GM21515 (cell line): ENCODE results near the gene FADD.

Experiments
- ATAC-seq: cut with Tn5 transposase; IDR thresholded peaks from one replicate; pipeline ENCODE4 v1.9.1; 2021; ENCODE audit not compliant: unreplicated experiment

The FADD gene, protein sequence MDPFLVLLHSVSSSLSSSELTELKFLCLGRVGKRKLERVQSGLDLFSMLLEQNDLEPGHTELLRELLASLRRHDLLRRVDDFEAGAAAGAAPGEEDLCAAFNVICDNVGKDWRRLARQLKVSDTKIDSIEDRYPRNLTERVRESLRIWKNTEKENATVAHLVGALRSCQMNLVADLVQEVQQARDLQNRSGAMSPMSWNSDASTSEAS

DNA sequence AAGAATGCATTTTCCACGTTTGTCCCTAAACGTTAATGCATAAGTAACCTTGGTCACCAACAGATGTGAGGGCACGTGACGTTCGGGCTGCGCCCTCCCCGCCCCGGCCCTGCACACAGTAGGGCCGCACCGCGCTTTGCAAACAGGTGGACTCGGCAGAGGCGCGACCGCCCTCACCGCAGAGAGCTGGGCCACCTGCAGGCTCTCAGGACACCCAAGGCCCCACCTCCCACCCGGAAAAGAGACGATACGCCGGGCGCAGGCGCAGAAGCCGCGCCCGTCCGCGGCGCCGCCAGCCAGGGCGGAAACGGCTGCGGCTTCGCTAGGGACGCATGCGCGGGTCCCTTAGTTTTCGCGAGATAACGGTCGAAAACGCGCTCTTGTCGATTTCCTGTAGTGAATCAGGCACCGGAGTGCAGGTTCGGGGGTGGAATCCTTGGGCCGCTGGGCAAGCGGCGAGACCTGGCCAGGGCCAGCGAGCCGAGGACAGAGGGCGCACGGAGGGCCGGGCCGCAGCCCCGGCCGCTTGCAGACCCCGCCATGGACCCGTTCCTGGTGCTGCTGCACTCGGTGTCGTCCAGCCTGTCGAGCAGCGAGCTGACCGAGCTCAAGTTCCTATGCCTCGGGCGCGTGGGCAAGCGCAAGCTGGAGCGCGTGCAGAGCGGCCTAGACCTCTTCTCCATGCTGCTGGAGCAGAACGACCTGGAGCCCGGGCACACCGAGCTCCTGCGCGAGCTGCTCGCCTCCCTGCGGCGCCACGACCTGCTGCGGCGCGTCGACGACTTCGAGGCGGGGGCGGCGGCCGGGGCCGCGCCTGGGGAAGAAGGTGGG lies at the start of gene FADD:
Gene FADD, plus strand, starts transcription at position 377 of the 831 bp plus-strand sequence. Its CDS starts 164 bp downstream, at position 541.
- peak; percentile 71 for ATAC-seq

DNA sequence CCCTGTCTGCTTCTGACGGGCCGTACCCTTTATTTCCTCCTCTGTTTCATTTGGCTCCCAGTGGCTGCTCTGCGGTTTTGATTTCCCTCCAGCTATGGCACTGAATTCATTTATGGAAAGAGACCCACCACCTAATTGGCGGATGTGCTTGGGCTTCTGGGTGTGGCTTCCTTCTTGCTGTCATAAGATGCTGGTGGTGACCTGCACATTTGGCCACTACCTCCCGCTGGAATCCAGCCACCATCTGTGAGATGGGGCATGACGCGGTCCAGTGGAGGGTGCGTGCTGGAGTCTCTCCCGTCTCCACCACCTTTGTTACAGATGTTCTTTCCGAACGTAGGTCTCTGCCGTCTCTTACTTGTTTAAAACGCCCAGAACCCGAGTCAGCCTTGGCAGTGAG lies 47.7 kb upstream of the FADD start:
- no peak for ATAC-seq

DNA sequence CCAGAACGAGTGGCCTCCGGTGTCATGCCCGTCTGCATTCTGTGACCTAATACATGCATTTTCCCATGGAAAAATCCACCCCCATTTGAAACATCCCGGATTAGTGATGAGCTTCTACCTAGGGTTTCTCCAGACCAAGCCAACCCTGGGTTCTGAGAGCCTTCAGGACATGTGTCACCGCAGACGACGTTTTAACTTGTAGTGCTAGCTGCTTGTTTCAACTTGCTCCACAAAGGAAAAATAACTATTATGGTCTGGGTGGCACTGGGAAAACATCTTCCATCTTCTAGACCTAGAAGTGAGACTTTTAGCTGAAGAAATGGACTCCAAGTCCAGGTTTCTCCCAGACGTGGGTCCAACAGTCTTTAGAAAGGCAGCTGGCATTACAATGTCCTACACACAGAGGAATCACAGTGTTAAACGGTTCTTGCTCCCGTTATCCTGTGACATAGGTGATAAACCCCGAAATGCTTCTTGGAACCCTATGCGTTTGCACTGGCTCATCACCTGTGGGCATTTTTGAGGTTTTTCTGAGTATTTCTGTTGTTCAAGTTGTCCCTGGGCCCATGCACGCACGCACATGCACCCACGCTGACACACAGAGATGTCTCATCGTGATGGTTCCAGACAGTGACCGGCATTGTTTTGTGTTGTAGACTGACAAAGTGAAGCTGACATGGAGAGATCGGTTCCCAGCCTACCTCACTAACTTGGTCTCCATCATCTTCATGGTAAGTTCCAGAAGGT lies 46.6 kb upstream of the FADD start:
- ATAC-seq, result no peak

DNA sequence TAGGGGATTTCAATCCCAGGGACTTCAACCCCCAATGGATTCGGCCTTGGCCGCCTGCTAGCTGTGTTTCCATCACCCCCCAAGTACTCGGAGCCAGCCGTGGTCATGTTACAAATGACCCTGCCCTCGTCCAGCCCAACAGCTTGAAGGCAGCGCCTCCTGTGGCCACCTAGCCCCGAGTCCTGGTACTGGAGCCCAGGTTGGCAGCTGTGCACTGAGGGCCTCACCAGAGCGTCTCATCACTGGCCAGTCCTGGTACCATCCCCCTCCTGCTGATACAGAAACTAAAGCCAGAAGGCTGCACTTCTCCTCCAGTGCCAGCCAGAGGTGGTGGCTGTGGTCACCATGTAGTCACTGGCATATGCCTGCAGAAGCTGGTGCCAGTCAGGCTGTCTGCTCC lies 44.9 kb upstream of the FADD start:
- ATAC-seq, result no peak

DNA sequence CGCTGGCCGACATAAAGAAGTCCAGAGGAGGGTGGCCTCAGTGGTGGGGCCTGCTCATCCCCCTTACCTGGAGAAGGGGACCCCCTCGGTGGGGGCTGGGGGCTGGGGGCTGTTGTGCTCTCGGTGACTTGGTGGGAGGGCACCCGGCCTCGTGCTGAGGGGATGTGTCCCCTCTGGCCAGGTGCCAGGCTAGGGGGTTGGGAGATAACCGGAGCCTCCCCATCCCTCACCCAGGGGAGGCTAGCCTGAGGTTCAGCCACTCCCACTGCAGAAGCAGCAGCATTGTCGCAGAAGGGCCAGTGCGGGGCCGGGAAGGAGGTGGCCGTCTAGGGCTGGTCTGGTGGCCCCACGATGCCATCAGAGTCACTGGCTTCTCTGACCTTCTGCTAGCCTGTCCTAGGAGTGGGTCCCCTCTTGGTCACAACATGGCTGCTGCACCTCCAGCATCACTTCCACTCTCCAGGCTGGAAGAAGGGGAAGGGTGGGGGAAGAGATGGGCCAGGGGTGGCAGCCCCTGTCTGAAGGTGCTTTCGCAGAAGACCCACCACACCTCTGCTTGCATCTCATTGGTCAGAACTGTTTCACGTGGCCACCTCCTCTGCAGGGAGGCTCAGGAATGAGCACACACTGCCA lies 44.2 kb upstream of the FADD start:
- ATAC-seq, result no peak

DNA sequence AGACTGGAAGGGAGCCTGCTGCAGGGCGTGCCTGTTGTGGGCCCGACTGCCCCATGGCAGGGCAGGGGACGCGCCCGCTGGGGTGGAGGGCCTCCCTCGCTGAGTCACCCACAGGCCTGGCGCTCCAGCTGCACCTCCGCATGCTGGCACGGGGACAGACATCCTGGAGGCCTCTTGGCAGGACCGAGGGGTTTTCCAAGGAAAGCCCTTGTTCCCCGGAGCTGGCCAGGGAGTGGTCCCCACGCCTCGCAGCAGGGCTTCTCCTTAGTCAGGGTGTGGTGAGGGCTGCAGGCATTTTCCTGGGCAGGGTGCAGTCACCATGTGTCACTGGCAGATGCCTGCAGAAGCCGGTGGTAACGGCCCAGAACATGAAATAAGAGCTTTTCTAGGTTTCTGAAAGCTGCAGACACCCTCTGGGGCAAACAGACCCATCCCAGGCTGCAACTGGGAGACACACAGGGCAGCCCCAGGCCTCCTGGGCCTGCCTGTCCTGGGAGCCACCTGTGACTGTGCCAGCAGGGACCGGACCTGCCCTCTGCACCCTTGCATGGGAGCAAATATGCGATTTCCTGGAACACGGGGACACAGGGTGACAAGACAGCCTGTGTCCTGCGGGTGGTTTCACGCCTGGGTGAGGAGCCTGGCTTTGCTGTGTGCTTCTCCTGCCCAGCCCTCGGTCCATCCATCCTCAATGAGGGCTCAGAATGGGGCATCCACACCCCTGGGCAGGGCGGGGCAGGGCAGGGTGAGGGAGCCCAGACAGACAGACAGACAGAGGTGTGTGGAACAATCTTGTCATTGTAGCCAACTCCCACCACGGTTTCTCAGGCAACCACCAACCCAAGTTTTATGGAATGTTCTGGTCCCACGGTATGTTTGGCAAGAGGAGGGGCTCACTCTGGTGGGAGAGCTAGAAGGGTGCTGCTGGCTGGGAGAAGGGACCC lies 43.2 kb upstream of the FADD start:
- ATAC-seq, result no peak

DNA sequence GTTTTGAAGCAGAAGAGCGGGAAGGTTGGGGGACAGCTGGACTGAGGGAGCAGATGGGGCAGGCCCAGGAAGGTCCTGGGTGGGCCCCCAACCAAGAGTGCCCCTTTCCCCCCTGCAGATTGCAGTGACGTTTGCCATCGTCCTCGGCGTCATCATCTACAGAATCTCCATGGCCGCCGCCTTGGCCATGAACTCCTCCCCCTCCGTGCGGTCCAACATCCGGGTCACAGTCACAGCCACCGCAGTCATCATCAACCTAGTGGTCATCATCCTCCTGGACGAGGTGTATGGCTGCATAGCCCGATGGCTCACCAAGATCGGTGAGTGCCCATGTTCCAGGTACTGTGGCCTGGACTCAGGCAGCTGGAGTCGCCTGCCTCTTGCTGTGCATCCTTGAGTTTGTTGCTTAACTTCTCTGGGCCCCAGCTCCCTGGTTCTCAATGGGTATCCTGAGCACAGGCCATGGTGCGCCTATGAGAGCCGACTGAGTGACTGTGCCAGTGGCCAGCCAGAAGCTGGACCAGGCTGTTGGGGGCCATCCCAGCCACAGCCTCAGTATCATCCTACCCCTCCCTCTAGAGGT lies 42.0 kb upstream of the FADD start:
- ATAC-seq, result no peak

DNA sequence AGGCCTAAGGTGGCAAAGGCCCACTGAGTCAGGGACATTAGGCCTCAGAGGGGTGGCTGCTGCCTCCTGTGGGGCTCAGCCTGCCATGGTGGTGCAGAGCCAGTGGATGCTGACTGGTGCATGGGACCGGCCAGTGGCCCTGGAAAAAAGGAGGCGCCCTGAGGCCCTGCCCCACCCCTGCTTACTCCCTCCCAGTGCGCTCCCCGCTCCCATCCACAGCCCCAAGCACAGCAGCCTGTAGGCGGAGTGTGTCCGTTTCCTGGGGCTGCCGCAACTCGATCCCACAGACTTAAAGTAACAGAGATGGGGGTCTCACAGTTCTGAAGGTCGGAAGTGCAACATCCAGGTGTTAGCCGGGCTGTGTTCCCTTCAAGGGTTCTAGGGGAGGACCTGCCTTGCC lies 38.4 kb upstream of the FADD start:
- no peak for ATAC-seq

DNA sequence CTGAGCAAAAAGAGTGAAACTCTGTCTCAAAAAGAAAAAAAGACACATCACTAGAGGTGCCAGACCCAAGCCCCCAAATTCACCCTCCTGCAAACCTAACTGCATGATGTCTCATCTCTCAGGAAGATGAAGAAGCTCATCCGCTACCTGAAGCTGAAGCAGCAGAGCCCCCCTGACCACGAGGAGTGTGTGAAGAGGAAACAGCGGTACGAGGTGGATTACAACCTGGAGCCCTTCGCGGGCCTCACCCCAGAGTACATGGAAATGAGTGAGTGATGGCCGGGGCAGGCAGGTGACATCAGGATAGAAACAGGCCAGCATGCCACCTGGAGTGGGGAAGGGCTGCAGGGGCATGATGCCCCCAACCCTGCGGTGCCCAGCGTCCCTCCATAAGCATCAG lies 36.0 kb upstream of the FADD start:
- no peak for ATAC-seq

DNA sequence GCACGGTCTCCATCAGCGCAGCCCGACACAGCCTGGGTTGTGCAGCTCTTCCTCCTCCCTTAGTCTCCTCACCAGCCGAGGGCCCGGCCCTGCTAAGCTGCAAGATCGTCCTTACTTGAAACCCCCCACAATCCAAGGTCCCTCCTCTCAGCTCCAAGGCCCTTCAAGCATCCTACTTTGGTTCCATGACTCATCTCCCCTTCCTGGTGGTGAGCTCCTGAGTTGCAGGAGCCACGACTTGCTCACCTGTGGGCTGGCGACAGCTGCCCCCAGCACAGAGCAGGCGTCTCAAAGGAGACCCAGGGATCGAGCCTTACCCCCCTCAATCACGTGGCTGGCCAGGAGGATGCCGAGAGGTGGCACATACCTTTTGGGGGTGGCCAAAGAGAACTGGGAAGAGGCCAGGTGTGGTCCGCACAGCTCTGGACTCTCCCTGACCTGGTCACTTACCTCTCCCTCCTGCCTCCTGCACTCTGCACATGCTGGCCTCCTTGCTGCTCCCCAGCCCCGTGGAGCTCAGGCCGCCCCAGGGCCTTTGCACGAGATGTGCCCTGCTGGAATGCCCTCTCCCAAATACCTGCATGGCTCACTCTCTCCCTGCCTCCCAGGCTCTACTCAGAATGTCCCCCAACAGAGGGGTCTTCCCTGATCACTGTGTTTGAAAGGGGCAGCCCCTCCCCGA lies 35.2 kb upstream of the FADD start:
- no peak for ATAC-seq

DNA sequence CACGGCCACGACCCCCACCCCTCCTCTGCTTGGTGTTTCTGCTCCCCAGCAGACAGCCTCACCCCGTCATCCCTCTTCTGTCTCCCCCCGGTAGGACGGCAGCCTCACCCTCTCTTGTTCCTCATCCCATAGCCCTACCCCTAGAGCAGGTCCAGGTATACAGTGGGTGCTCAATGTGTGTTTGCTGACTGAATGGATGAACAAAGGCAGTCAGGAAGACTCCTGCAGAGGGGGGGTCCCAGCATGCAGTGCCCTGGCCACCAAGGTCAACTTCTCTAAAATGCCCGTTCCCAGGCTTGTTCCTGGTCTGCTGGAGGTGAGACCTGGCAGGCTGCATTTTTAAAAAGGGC lies 34.7 kb upstream of the FADD start:
- no peak for ATAC-seq

DNA sequence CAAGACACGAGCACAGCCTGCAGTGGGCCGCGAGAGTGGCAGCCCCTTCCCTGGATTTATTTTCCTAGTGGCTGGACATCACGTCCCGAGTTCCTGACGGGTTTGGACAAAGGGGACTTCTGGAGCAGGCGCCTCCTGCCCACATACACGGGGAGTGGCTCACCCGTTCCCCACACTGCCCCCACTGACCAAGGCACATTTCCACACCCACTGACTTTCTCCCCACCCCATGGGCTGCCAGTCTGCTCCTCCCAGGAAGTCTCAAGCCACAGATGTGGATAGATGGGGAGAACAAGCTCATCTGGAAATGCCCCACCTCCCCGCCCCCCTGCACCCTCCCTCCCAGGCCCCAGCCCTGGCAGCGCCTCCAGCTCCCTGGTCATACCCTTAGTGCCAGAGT lies 34.0 kb upstream of the FADD start:
- ATAC-seq, result no peak

DNA sequence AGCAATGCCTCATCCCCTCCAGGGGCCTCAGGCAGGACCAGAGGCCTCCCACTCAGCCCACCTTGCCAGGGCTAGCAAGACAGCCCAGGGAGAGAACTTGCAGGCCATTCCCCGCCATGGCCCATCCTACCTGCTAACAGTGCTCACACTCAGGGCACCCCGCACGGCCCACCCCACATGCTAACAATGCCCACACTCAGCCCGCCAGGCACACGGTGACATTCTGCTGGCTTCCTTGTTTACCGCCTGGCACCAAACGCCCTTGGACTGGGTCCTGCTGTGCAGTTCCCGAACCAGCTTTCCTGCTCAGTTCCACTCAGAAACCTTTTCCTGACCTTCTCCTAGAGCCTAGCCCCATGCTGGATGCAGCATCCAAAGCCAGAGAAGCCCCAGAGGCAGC lies 33.5 kb upstream of the FADD start:
- ATAC-seq, result no peak

DNA sequence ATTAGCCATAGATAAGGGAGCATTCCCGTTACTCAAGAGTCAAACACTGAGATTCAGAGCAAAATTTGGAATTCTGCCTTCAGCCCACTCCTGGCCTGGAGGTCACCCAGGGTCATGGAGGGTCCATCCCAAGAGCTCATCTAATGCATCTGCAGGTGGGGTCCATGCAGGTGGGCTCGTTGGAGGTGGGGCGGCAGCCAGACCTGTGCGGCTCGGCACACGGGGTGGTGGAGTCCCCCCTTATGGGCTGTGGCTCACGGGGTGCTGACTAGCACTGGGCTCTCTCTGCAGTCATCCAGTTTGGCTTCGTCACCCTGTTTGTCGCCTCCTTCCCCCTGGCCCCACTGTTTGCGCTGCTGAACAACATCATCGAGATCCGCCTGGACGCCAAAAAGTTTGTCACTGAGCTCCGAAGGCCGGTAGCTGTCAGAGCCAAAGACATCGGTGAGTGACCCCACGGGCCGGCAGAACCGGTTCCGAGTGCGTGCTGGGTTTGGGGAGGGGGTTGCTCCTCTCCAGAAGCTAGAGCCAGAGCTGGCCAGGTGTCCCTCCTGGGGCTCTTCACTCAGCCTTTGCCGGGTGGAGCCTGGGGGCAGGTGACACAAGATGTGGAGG lies 32.4 kb upstream of the FADD start:
- no peak for ATAC-seq

DNA sequence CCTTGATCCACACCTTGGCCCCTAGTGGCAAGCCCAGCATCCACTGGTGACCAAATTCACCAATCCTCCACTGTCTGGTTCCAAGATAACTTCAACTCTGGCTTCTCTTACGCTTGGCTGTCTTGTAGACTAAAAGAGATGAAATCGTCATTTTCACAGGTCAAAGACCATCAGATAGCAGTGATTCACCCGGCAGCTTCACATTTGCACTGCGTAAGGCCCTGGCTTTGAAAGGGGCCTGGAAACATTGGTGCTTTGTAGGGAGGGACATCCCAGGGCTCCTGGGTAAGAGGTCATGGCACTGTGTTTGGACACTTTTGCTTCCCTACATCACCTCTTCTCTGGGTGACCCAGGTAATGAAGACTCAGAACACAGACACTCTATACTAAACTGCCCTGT lies 30.1 kb upstream of the FADD start:
- no peak for ATAC-seq

DNA sequence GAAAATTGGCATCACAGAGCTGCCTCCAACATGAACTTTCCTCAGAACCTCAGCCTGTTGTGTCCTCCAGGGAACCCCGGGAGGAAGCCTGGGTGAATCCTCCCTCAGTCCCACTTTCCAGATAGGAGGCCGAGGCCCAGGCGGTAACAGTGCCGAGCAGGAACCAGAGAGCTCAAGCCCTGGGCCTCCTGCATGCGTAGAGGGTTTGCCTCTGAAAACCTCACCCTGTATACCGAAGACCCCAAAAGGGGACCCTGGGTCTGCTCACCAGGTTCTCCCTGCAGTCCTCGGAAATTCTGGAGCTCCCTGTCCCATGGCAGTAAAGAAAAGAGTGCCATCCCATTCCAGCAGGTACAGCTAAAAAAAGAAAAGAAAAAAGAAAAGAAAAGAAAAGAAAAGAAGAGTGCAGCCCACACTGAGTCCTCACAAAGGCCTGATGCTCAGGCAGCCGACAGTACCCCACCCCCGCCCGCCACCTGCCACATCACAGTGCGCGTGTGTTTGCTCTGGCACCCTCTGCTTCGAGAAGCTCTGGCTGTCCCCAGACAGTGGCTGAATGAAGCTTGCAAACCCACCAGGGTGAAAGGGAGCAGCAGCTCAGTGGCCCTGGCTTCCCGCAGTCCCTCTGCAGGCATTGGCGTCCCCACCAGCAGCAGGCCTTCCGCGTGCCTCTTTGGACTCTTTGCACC lies 28.4 kb upstream of the FADD start:
- no peak for ATAC-seq

DNA sequence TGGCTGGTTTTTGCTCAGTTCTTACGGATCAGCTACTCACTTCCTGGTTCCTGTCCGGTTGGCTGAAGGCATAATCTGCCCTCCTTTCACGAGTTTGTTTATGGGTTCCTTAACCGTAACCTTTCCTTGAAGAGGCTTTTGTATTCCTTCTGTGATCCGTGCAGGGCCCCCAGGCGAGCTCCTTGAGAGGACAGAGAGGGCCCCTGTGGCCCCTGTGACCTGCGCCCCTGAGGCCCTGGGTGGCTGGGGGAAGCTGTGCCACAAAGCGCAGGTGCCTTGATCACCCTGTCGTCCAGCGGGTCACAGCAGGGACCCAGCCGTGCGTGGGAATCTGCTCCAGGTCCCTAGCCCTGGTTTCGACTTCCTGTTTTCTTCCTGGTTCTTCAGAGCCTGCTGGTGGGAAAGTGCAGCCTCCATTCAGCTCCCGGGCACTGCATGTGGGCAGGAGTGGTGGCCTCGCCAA lies 27.8 kb upstream of the FADD start:
- ATAC-seq, result no peak

DNA sequence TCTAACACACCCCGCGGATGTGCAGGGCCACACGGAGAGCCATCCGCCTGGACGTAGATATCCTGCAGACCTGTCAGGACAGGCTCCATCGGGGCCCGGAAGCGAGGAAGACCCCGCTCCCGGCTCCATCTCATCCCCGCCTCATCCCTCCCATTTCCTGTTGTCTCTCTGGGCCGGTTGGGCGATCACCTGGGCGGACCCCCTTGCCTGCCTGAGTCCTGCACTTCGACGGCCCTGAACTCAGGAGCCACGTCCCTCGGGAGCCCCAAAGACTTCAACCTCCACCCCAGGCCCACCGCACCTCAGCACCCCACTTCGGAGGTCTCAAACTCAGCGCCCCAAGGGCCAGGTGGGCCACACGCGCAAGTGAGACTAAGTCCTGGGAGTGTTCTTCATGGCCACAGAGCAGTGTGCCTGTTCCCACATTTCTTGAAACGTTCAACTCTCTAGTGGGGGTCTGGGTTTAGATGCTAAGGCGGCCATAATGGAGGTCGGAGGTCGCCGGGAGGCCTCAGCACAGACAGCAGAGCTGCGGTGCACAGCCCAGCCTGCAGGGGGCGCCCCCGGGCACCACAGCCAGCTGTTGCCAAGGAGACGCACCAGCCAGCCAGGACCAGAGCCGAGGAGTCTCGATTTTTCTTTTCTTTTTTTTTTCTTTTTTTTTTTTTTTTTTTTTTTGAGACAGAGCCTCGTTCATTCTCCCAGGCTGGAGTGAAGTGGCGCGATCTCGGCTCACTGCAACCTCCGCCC lies 26.0 kb upstream of the FADD start:
- ATAC-seq, result no peak
